Measurements from ENCODE around the gene CCK. TPM values are rescaled to one million over a fixed set of nuclear protein-coding genes. Genes with fewer than 3 reads are reported as not detected.

Gene CCK
- total RNA-seq, 1 donor from 2014 or later, result not detected

Other genes starting within 250 kb of the CCK start
- gene TRAK1, start 174.8 kb downstream of the CCK start, total RNA-seq, result 246 TPM
- gene LYZL4, start 144.4 kb upstream of the CCK start, total RNA-seq, result not detected
- 0.89 TPM for gene VIPR1, start 236.5 kb upstream of the CCK start, total RNA-seq